Loucy (cell line): Measurements from ENCODE around the gene KIF24.

ENCODE experiments used
- CTCF ChIP-seq: fragments of 200-600 bp; sonication (generic); conservative IDR thresholded peaks from 2 replicates; pipeline ENCODE4 v1.5.1; 2014; ENCODE audit warnings: mild to moderate bottlenecking, antibody characterized with exemption, low read length
- EZH2phosphoT487 ChIP-seq: fragments of 200-600 bp; IDR thresholded peaks from 2 replicates; pipeline ENCODE4 v1.6.1; 2018; ENCODE audit warnings: antibody characterized with exemption, mild to moderate bottlenecking, moderate library complexity, borderline replicate concordance

- TF ChIP-seq CTCF: no peak
- TF ChIP-seq EZH2phosphoT487: no peak
Measured at GRCh38 chr9:34374339-34374738, 45.3 kb upstream of the KIF24 start.
